Stimulated activated naive CD4-positive, alpha-beta T cell treated with Interleukin-2 at 50 U/mL for 16 hours (primary cell): ENCODE results near the gene KCMF1.
A peak's percentile ranks its signal among the peaks of the same experiment; 100 is the strongest.

Experiments
- DNase-seq: peaks from one replicate; lab custom pipeline; 2025; lab: John Stamatoyannopoulos, UW

KCMF1 gene

DNA sequence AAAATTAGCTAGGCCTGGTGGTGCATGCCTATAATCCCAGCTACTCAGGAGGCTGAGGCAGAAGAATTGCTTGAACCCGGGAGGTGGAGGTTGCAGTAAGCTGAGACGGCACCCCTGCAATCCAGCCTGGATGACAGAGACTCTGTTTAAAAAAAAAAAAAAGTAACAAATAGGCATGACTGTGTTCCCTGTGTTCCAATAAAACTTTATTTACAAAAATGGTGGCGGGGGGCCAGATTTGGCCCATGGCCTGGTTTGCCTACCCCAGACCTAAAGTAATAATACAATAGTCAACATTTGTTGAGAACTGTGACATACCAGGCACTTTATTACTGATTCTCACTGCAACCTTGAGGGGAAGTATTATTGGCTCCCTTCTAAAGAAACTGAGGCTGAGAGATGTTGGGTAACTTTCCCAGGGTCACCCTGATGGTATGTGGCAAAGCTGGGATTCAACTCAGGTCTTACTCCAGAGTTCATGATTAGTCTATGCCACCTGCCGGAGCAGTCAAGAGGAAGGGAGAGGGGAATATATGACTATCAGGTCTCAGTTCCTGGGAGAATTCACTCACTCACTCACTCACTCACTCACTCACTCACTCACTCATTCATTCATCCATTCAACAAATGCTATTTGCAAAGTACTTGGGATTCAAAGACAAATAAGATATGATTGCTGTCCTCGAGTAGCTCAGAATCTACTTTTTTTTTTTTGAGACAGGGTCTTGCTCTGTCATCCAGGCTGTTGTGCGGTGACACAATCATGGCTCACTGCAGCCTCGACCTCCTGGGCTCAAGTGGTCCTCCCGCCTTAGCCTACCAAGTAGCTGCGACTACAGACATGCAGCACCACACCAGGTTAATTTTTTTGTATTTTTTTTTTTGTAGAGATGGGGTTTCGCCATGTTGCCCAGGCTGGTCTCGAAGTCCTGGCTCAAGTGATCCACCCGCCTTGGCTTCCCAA, 14.3 kb upstream of the KCMF1 start:
- no peak for DNase-seq

GRCh38 chr2:84957771-84958134, 13.2 kb upstream of the KCMF1 start:
- no peak for DNase-seq

GRCh38 chr2:84958135-84959059, 12.6 kb upstream of the KCMF1 start:
- DNase-seq = no peak

DNA sequence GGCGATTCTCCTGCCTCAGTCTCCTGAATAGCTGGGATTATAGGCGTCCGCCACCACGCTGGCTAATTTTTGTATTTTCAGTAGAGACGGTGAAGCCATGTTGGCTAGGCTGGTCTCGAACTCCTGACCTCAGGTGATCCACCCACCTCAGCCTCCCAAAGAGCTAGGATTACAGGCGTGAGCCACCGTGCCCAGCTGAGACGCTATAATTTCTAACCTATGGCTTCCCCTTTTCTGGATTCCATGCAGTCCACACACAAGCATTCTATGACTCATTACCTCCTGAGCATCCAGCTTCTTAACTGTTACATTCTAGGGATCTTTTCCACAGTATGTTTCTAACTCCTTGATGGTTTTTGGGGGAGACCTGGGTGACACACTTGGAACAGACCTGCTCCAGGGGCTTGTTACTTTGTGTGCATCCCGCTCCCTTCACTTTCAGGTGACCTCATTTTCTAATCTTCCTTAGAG, 11.8 kb upstream of the KCMF1 start:
- no peak for DNase-seq

DNA sequence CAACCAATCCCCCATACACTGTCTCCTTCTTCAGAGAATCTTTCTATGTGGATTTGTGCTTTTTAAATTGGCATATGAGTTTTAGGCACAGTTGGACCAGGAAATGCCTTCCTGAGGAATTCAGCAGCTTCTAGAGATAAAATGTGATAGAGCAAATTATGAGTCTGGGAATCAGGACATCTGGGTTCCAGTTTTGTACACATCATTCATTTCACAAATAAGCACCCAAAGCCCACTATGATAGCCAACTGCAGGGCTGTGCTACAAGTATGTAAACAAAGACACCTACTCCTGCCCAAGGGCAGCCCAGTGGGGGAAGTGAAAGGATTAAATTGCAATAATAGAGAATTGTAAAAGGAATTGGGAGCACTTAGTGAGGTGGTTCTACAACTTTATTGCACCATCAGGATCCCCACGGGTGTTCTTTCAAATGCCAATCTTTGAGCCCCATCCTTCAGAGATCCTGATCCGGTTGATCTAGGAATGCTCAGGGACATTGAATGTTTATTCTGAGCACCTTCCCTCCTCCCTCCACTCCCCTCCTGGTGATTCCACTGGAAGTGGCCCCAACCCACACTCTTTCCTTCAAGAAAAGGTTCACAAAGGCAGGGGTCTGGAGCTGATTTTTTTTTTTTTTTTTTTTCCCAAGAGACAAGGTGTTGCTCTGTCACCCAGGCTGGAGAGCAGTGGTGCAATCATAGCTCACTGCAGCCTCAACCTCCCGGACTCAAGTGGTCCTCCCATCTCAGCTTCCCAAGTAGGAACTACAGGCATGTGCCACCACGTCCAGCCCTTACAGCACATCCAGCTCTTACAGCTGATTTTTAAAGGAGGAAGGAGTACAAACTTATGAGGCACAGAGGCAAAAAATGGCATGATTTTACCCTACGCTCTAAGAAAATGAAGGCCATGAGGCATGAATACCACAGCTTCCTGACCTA, 11.1 kb upstream of the KCMF1 start:
- no peak for DNase-seq

DNA sequence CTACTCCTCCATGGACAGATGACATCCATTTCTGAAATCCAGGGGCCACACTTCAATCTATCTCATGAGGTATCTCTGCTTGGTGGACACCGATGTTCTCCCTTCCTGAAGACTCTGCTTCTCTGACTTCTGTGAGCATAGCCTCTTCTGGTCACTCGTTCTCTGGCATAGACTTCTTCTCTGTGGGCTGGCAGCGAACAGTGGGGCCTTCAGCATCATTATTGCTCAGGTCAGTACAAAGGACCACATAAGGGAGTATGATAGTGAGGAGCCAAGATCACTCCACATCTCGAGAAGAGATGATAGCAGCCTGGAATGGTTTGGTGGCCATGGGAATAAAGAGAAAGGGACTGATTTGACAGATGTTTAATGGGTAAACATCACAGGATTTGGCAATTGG, 8.0 kb upstream of the KCMF1 start:
- no peak for DNase-seq

- no peak for DNase-seq
These were observed 7.7 kb upstream of the KCMF1 start for GRCh38 chr2:84963323-84963691.

DNA sequence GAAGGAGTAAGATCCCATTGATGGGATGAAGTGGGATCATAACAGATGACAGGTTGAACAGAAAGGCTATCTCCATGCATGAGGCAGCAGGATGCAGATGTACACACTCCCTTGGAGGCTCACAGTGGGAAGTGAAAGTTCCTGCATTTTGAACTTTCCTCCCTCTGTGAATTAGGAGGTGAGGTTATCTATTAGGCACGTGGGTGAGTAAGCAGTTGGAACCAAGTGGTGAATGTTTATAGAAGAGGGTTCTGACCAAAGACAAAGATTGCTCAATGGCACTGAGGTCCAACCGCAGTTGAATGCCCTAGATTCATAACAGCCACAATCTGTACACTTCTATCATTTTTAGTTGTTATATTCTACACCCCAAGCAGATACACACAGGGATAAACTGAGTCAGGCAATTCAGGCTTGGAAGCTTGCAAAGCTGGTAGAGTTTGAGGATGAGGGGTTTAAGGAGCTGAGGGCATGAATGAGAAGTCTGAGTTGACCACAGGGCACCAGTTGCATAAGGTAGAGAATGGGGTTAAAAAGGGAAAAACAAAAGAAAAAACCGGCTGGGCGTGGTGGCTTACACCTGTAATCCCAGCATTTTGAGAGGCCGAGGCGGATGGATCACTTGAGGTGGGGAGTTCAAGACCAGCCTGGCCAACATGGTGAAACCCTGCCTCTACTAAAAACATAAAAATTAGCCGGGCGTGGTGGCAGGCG, 7.1 kb upstream of the KCMF1 start:
- no peak for DNase-seq

GRCh38 chr2:84964406-84965191, 6.4 kb upstream of the KCMF1 start:
- no peak for DNase-seq

DNA sequence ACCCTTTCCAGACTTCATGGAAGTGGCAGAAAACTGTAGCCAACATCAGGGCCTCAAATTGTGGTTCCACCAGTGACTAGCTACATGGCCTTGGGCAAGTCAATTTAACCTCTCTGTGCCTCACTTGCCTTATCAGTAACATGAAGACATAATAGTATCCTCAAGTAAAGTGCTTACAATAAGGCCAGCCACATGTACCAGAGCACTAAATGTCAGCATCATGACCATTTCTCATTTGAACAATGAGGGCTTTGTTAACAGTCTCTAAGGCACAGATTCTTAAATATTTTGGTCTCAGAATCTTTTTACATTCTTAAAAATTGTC, 5.8 kb upstream of the KCMF1 start:
- no peak for DNase-seq

GRCh38 chr2:84965827-84966226, 5.1 kb upstream of the KCMF1 start:
- no peak for DNase-seq

DNA sequence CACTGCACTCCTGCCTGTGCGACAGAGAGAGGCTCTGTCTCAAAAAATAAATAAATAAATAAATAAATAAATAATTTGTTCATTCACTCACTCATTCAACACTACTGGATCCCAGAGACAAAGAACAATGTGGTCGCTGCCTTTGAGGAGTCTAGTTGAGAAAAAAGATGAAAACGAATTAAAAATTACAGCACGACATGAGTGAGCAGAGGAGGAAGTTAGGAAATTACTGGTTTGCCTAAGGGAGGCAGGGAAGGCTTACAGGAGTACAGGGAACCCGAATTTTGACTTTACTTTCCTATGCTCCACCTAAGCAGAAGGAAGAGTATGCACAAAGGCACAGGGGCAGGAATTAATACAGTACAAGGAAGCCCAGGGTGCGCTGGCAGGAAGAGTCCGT, 4.2 kb upstream of the KCMF1 start:
- no peak for DNase-seq

DNA sequence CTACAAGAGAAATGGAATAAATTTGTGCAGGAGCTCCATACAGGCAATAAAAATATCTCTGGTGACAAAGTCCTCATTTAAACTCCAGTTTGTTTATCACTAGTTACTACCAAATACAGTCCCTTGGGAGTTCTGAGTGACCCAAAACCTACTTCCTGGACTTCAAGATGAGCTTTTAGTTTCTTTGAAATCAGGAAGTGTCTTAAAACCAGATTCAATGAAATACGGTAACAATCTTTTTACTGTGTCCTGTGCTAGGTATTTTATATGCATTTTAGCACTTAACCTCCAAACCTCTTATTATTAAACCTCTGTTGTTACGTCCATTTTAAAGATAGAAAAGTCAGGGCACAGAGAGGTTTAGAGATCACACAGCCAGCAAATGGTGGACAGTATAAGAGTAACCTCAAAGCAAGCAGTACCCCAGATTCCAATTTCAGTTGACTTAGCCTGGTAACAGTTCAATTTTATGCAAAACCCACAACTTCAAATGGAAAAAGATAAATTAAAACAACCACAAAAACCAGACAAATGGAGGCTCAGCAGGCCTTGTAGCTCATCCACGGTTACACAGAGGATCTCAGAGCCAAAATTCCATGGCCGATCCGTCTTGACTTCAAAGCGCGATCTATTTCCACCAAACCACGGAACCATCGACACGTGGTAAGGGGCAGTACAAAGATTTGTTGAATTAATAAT, 1.3 kb upstream of the KCMF1 start:
- no peak for DNase-seq

- DNase-seq = peak; percentile 58
These were observed 622 bp upstream of the KCMF1 start for GRCh38 chr2:84970210-84970867.

DNA sequence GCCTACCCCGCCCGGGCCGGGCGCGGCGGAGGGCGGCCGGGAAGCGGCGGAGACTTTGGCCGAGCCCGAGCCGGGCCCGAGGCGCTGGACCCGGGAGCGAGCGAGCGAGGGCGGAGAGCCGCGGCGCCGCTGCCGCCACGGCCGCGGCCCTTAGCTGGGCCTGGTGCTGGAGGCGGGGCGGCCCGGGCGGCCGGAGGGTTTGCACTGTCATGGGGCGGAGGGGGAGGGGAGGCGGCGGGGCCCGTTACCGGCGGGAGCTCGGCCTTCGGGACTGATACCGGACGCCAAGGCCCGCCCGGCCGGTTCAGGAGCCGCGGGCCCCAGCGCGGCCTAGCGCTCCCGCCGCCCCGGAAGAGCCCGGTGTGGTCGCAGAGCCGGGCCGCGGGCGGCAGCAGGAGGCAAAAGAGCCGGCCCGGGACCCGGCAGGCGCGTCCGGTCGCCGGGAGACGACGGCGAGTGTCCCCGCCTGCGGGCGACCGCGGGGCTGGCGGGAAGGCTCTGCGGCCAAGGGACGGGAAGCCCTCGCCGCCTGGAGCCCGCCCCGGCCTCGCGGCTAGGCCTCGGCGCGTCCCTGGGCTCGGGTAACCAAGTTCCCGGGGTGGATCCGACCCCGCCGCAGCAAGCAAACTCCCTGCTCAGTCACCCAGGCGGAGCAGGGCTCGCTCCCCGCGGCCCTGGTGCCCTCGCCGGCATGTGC, 697 bp downstream of the KCMF1 start:
- peak; percentile 64 for DNase-seq

DNA sequence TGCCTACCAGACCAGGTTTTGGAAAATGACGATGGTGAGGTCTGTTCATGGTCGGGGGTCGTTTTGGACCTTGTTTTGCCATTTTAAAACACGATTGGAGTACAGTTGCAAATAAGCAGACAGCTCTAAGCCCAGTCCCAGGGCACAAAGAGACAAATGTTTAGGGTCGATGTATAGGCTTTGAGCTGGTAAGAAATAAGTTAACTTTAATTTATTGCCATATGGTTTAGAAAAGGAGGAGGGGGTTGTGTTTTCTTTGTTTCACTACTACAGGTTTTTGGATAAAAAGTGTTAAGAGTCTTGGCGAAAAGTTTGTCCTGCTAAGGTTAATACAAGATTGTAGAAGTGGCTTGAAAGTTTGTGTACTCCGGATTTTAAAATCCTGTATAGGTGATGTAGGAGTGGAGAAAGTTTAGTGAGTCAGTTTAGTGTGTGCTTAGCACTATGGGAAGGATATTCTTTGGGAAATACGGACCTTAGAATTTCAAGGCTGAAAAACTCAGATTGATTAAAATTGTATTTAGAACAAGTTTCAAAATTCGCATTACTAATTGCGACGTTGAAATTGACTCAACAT, 1.3 kb downstream of the KCMF1 start:
- no peak for DNase-seq

- no peak for DNase-seq
These were observed 2.0 kb downstream of the KCMF1 start for GRCh38 chr2:84972932-84973331.

GRCh38 chr2:84980263-84980983, 9.5 kb downstream of the KCMF1 start:
- no peak for DNase-seq
